ENCODE data around the gene MEIOC.

The MEIOC gene

DNA sequence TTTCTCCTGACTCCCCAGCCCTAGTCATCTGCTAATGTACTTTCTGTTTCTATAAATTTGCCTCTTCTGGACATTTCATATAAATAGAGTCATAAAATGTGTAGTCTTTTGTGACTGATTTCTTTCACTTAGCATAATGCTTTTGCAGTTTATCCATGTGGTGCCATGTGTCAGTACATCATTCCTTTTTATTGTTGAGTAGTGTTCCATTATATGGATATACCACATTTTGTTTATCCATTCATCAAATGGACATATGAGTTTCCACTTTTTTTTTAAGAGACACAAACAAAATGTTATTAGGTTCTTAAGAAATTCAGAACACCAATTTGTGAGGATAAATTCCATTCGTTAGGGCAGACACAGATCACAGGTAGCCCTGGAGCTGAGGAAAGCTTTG lies 63.2 kb downstream of the MEIOC start:
- no peak for DNase-seq

- DNase-seq = no peak
Observed at GRCh38 chr17:44722254-44722653, 66.0 kb downstream of the MEIOC start.
